Measurements from ENCODE around the gene CLECL1.
"Not testable (repeated sequence)": the region's sequence is repeated elsewhere in the genome, so short reads cannot be mapped to it uniquely, and the experiment has no call there.

The CLECL1 gene

GRCh38 chr12:9718968-9719367, 13.9 kb downstream of the CLECL1 start:
- DNase-seq, result no peak

DNA sequence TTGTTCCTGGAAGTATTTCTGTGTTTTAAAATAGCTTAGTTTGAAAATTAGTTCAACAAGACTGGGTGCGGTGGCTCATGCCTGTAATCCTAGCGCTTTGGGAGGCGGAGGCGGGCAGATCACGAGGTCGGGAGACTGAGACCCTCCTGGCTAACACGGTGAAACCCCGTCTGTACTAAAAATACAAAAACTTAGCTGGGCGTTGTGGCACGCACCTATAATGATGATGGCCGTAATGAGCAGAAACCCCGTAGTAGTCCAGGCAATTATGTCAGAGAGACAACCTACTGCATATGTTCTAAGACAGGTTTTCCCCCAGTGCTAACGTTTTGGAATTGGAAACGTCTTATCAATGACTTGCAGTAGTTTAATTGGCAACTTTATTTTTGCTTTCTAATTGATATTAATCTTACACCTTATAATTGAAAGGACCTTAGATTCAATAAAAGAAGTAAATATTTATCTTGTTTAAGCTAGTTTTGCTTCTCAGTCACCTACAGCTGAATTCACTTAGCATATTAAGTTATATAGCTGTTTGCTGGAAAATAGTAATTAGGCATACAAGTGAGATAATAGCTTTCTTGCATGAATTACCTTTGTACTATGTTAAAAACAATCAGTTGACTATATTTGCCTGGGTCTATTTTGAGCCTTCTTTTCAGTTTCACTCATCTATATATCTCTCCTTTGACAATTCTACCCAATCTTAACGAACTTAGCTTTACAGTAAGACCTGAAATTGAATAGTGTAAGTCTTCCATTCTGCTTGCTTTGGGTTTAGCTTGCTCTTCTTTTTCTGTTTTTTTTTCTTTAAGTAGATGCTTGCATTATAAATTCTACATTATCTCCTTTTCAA, 15.6 kb downstream of the CLECL1 start:
- no peak for DNase-seq

DNA sequence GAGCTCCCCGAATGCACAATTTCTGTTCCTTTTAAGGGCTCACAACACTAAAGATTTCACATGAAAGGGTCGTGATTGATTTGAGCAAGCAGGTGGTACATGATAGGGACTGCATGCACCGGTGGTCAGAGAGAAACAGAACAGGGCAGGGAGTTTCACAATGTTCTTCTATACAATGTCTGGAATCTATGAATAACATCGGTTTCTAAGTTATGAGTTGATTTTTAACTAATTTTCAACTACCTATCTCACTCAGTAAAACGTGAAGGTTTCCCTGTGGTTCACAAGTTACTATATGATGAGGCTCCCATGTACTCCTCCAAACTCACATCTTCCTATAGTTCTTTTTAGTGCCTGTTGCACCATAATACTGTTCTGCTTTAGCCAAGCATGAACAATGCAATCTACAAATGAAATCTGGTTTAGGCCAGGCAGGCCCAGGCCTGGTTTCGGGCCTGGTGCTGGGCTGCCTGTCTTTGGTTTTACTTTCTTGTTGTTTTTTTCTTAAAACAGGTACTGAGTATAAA, 19.8 kb downstream of the CLECL1 start:
- DNase-seq, result not testable (repeated sequence)

DNA sequence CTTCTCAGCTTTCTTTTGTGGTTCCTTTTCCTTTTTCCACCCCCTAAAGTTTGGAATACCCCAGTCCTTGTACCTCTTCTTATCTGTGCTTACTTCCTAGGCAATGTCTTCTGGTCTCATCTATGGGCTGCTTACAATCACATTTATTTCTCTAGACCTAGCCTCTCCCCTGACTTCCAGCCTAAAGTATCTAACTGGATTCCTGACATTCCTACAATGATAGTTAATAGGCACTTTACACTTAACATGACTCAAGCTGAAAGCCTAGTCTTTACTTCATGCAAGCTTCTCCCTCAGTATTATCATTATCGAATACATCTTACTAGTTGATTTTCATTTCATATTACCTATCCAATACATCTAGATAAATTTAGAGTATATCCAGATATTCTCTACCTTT, 21.2 kb downstream of the CLECL1 start:
- DNase-seq, result no peak

DNA sequence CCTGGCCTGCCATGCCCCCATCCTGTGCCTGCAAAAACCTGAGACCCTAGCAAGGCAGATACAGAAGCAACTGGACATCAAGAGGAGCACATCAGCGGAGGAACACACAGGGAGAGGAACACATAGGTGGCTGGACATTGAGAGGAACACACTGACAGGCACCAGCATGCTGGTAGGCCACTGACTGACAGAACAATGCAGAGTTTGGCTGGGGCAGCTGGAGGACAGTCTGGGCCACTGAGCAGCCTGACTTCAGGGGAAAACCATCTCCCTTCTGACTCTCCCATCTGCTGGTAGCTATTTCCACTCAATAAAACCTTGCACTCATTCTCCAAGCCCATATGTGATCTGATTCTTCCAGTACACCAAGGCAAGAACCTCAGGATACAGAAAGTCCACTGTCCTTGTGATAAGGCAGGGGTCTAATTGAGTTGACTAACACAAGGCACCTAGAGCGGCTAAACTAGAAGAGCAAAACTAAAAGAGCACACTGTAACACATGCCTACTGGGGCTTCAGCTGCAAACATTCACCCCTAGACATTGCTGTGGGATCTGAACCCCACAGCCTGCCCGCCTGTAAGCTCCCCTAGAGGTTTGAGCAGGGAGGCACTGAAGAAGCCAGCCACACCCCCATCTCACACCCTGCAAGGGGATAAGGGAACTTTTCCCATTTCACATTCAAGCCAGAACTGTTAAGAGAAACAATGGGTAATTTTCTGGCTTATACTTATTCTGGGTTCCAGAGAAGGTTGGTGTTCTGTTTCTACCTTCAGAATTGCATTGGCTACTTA, 22.1 kb downstream of the CLECL1 start:
- no peak for DNase-seq

DNA sequence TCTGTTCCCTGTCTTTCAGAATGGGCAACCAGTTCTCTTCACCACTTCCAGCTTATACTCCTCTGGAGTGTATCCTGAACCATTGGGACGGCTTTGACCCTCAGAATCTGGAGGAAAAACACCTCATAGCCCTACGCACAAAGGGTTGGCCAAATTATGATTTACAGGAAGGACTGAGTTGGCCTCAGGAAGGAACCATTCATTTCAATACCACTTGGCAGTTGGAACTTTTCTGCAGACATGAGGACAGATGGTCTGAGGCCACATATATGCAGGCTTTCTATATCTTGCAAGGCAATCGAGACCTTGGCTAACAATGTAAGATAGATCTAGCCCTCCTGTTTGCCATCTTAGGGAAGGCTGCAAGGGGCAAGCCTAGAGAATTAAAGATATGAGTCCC, 24.0 kb downstream of the CLECL1 start:
- no peak for DNase-seq

DNA sequence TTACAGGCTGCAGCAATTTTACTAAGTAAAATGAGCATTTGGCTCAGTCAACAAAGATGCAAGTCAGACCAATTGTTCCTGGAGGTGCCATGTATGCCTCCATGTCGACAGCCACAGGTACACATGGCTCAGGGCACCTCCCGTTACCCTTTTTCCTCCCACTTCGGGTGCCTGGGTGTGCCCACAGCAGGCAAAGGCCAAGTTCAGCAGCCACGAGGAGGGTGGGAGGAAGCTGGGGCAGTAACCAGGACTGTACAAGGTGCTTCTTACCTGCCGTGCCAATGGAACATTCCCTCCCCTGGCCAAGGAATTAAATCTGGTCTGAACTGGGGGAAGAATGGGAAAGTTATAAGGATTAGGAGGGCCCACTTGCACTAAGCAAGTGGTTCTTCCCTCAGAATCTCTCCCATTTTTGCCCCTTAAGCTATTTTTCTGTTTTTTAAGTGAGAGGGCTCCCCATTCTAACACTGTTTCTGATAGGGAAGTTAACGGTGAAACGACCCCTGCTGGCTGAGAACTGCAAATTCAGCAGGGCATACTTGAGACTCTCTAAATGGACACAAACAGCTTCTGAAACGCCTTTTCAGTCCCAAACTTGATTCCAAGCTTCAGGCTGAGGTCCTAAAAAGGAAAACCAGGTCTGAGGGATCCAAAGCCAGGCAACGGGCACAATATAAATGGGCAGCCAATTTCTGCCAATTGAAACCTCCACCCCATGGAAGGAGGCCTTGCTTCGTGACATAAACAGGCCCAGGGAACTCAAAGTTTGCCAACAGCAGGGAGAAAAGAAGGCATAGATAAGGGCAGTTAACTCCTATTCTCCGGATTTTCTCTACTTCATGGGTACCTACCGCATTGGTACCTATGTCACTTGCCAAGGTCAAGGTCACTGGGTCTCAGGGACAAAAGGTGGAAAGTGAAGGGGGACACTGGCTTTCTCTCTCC, 24.8 kb downstream of the CLECL1 start:
- DNase-seq, result peak; percentile 66

DNA sequence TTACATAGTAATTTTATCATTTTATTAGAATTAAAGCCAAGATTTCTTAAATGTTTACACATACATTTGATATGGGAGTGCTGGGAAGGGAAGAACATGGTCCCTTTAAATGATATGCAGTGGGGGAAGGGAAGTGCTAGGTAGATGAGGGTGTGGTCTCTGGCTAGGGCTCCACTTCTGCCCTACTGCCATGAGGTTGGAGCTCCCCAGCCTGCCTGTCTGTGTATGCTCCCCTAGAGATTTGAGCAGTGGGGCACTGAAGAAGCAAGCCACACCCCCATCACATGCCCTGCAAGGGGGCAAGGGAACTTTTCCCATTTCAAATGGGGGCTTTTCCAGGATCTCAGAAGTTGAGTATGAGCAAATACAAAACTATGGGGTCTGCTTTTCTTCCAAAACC, 25.5 kb downstream of the CLECL1 start:
- DNase-seq, result no peak

DNA sequence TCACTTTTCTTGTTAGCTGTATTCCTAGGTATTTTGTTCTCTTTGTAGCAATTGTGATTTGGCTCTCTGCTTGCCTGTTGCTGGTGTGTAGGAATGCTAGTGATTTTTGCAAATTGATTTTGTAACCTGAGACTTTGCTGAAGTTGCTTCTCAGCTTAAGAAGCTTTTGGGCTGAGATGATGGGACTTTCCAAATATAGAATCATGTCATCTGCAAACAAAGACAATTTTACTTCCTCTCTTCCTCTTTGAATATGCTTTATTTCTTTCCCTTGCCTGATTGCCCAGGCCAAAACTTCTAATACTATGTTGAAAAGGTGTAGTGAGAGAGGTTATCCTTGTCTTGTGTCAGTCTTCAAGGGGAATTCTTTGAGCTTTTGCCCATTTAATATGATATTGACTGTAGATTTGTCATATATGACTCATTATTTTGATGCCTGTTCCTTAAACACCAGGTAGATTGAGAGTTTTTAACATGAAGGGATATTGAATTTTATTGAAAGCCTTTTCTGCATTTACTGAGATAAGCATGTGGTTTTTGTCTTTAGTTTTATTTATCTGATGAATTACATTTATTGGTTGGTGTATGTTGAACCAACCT, 26.7 kb downstream of the CLECL1 start:
- no peak for DNase-seq

GRCh38 chr12:9704561-9704960, 28.3 kb downstream of the CLECL1 start:
- DNase-seq, result not testable (repeated sequence)

GRCh38 chr12:9702255-9702654, 30.6 kb downstream of the CLECL1 start:
- peak; percentile 46 for DNase-seq

DNA sequence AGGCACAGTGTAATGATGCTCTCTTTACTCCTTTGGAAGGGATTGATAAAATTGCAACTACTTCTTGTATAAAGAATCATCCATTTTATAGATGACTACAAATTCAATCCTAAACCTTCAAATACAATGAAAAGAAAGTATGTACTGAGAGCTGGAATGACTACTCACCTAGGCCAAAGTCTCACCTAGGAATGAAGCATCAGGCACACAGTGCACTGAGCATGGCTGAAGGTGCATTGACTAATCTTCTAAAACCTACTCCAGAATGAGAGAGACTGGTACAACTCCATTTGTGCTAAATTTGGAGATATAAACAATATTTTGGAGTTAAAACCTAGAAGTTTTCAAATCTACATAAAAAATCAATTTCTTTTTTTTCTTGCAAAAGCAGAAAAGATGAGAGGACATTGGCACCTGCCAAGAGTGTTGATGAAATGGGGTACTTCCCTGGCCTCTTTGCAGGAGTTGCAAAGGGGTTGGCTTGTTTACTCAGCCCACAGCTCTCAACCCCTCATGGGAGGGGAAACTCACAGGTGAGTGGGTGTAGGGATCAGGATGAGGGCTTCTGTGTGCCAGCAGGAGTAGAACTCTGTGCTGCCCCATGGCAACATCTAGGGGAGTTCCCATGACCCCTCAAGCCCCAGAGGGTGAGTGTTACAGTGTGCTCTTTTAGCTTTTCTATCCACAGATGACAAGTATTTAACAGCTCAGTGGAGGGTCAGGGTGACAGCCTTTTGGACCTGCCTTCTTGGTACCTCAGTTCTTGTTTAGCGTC, 31.3 kb downstream of the CLECL1 start:
- peak; percentile 42 for DNase-seq

DNA sequence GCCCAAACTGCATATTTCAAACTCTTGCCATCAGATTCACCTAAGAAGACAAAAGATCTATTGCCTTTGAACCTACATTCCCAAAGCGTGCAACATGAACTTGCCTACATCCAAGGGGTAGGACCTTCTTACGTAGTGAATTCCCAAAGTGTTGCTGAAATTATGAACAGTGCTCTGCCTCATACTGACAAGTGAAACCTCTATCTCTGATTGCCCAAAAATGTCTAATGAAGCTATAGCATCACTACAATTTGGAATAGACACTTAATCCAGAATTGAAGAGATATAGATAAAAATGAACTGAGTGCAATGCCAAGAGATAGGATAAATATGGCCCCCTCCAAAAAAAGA, 32.3 kb downstream of the CLECL1 start:
- no peak for DNase-seq

DNA sequence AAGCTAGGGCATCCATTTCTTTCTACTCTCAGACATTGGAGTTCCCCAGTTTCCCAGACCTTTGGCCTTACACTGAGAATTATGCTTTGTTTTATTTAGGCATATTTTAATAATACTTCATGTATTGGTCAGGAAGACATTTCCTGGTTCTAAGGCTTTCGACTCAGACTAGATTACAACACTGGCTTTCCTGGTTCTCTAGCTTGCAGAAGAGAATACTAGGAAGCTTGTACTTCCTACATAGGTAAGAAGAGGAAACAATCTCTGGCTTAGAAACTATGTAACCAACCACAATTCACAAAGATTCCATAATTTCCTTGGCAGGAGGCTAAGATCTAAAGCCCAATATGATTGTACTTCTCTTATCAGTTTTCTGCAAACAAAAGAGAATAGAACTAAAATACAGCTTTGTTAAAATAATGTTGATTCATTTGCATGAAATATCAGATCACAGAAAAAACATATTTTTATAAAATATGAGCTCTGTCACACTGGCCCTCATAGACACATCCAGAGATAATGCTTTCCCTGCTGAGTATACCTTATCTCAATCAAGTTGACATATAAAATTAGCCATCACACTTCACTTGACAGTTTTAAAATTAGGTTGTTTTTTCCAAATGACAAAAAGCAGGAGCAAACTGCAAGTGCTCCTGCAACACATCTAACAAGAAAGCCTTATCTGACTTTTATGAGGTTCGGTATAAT, 32.8 kb downstream of the CLECL1 start:
- DNase-seq, result no peak

DNA sequence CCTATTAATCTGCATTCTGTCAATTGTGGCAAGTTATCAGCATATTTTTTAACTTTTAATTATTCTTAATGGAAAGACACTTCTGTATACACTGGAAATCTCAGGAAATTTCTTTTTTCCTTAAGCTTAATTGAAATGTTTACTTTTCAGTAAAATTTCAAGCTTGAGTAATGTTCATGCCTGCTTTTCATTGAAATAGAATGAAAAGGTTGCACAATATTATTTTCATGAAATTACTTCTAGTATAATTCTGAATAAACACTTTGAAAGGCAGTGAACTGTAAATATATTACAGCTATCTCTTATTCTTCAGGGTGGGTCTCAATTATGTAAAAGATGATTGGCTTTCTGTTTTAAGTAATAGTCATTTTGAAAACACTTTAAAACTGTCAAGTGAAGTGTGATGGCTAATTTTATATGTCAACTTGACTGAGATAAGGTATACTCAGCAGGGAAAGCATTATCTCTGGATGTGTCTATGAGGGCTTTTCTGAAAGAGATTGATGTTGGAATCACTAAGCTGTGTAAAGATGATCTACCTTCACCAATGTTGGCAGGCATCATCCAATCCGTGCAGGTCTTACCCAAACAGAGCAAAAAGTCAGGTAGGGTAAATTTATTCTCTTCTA, 33.5 kb downstream of the CLECL1 start:
- DNase-seq, result no peak

GRCh38 chr12:9698681-9699080, 34.2 kb downstream of the CLECL1 start:
- DNase-seq, result no peak

- DNase-seq, result no peak
These were observed 35.3 kb downstream of the CLECL1 start for GRCh38 chr12:9697619-9698018.

DNA sequence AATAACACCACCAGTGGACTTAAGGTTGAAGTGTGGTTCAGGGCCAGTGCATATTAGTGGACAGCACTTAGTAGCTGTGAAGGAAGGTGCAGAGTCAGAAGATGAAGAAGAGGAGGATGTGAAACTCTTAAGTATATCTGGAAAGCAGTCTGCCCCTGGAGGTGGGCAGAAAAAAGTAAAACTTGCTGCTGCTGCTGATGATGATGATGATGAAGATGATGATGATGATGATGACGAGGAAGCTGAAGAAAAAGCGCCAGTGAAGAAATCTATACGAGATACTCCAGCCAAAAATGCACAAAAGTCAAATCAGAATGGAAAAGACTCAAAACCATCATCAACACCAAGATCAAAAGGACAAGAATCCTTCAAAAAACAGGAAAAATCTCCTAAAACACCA, 37.2 kb downstream of the CLECL1 start:
- not testable (repeated sequence) for DNase-seq

DNA sequence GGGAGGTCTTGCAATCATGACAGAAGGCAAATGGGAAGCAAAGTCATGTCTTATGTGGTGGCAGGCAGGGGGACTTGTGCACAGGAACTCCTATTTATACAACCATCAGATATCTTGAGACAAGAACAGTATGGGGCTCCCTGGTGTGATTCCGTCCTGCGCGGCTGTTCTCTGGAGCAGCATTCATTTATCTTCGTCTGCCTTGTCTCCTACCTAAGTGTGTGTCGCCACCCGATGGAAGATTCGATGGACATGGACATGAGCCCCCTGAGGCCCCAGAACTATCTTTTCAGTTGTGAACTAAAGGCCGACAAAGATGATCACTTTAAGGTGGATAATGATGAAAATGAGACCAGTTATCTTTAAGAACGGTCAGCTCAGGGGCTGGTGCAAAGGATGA, 37.7 kb downstream of the CLECL1 start:
- not testable (repeated sequence) for DNase-seq

- DNase-seq, result no peak
These were observed 38.7 kb downstream of the CLECL1 start for GRCh38 chr12:9694241-9694640.
